Thoracic aorta (tissue), 2 donors: Measurements from ENCODE around the gene CRYGC. TPM values are rescaled to one million over a fixed set of nuclear protein-coding genes. Genes with fewer than 3 reads are reported as not detected.

Source experiments
- ATAC-seq: fragments of 150-250 bp; one replicate; pipeline ENCODE4 v1.8.0; 2017; ENCODE audit warnings: low read depth; ENCODE audit not compliant: insufficient number of reproducible peaks, low FRiP score
- DNase-seq: peaks from one replicate; pipeline ENCODE4 v3.0.0-alpha.2; 2020; ENCODE audit warnings: low spot score
- H3K27ac ChIP-seq, 2 donors: fragments of 200-600 bp; sonication (generic); 1 replicate in 1 of 2; 2 replicates in 1 of 2; pipeline ENCODE4 v1.5.1; 2016; ENCODE audit warnings: mild to moderate bottlenecking in 2 of 2, moderate library complexity in 2 of 2
- H3K27me3 ChIP-seq: fragments of 200-600 bp; sonication (generic); replicated peaks from 2 replicates; pipeline ENCODE4 v1.6.0; 2016; ENCODE audit warnings: mild to moderate bottlenecking; ENCODE audit not compliant: insufficient read depth
- H3K36me3 ChIP-seq: fragments of 200-600 bp; sonication (generic); one replicate; pipeline ENCODE4 v1.5.1; 2016
- H3K4me1 ChIP-seq, 2 donors: fragments of 200-600 bp; sonication (generic); 1 replicate in 1 of 2; 2 replicates in 1 of 2; pipeline versions ENCODE4 v1.5.1 to v1.6.0; 2016; ENCODE audit warnings: low read depth in 2 of 2, mild to moderate bottlenecking in 1 of 2; ENCODE audit not compliant: control insufficient read depth in 1 of 2
- H3K4me3 ChIP-seq: fragments of 200-600 bp; sonication (generic); 2 replicates; pipeline ENCODE4 v1.5.1; 2016; ENCODE audit warnings: mild to moderate bottlenecking
- H3K9me3 ChIP-seq: fragments of 200-600 bp; sonication (generic); 2 replicates; pipeline ENCODE4 v1.5.1; 2016
- total RNA-seq, 2 donors: library from RNA; depleted of rRNA; stranded (reverse); fragments of >200 nt; gene quantifications; one replicate each; pipeline versions ENCODE4 v1.1.0 to v1.2.3, GENCODE V29; 2016
- TF ChIP-seq, protein P1 (sequence below): fragments of 200-600 bp; sonication (generic); IDR thresholded peaks from one replicate; pipeline ENCODE4 v1.5.1; 2019; ENCODE audit warnings: antibody characterized with exemption

CRYGC gene
- total RNA-seq, 2 donors from 2014 or later, result not detected

DNA sequence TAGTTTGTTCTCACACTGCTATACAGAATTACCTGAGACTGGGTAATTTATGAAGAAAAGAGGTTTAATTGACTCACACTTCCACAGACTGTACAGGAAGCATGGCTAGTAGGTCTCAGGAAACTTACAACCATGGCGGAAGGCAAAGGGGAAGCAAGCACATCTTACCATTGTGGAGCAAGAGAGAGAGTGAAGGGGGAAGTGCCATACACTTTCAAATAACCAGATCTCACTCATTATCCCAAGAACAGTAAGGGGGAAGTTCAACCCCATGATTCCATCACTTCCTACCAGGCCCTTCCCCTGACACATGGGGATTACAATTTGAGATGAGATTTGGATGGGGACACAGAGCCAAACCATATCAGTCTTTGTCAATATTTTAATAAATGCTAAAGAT lies 21.3 kb upstream of the CRYGC start:
- H3K4me3 ChIP-seq, result no peak overlapping the region
- no peaks in the 10 kb centered on the region for H3K9me3 ChIP-seq
- H3K36me3 ChIP-seq, result no peaks in the 10 kb centered on the region
- TF ChIP-seq, protein P1, sequence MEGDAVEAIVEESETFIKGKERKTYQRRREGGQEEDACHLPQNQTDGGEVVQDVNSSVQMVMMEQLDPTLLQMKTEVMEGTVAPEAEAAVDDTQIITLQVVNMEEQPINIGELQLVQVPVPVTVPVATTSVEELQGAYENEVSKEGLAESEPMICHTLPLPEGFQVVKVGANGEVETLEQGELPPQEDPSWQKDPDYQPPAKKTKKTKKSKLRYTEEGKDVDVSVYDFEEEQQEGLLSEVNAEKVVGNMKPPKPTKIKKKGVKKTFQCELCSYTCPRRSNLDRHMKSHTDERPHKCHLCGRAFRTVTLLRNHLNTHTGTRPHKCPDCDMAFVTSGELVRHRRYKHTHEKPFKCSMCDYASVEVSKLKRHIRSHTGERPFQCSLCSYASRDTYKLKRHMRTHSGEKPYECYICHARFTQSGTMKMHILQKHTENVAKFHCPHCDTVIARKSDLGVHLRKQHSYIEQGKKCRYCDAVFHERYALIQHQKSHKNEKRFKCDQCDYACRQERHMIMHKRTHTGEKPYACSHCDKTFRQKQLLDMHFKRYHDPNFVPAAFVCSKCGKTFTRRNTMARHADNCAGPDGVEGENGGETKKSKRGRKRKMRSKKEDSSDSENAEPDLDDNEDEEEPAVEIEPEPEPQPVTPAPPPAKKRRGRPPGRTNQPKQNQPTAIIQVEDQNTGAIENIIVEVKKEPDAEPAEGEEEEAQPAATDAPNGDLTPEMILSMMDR, result no peak
- no peak overlapping the region for H3K27ac ChIP-seq
- DNase-seq, result no peak
- H3K4me1 ChIP-seq, result no peaks in the 10 kb centered on the region
- no peak for ATAC-seq
- H3K27me3 ChIP-seq, result no peaks in the 10 kb centered on the region

DNA sequence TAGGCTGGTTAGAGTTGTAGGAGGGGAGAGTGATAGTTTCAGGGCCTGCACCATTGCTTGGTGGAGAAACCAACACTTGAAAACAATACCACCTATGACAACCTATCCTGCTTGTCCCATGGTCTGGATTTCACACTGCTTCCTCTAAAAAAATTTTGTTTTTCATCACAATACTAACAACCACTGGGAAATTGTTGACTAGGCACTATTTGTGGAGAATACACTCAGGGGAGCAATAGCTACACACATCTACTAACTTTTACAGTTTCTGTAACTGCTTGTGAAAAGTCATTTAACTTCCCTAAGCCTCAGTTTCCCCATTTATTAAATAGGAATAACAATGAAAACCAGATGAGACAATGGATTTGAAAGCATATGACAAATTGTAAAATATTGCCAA lies 20.5 kb upstream of the CRYGC start:
- H3K9me3 ChIP-seq, result no peaks in the 10 kb centered on the region
- ATAC-seq, result no peak

DNA sequence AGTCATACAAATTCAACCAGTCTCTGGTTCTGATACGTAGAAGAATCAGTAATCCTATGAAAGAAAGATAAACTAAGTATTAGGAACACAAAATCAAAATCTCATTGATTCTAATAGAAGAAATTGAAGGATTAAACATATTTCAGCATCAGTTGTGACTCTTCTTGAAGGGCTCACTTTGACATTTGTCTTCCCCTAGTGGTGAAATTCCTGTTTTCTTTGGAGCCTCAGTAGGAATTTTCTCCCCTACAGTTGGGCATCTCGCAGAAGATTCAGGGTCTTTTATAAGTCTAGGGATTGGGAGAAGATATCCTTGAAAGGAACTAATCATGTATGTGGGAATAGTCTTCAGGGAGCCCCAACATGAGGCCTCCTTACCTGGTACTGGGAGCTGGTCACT lies 19.2 kb upstream of the CRYGC start:
- Histone ChIP-seq H3K27me3 (no peaks in the 10 kb centered on the region), H3K9me3 (no peaks in the 10 kb centered on the region), H3K4me3 (no peak overlapping the region), H3K4me1 (no peaks in the 10 kb centered on the region), H3K27ac (no peak overlapping the region), H3K36me3 (no peaks in the 10 kb centered on the region)
- no peak for DNase-seq
- TF ChIP-seq, protein P1, result no peak
- no peak for ATAC-seq

More for the DNA sequence above, 20.5 kb upstream of the CRYGC start:
- no peak overlapping the region for H3K4me3 ChIP-seq
- no peaks in the 10 kb centered on the region for H3K27me3 ChIP-seq
- no peaks in the 10 kb centered on the region for H3K36me3 ChIP-seq
- H3K27ac ChIP-seq, result no peak overlapping the region
- no peak for DNase-seq
- TF ChIP-seq, protein P1, result no peak
- no peaks in the 10 kb centered on the region for H3K4me1 ChIP-seq

DNA sequence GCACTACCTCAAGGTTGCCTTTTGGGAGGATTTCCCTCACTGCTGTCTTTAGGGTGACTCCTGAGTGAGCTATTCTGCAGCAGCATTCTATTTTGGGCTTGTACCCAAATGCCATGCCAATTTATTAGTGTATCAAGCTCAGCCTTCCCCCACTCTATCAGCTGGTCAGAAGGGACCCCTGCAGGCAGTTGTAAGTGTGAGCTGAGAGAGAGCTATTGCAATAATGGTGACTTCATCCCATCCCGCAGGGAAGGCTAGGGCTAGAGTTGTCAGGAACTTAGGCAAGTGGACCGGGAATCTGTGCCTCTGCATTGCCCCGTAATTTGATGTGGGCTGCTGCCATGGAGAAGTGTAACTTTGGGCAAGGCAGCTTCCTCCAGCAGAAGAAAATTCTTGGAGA lies 18.1 kb upstream of the CRYGC start:
- Histone ChIP-seq H3K9me3 (no peaks in the 10 kb centered on the region), H3K27ac (no peak overlapping the region), H3K4me3 (no peak overlapping the region), H3K36me3 (no peaks in the 10 kb centered on the region), H3K4me1 (no peaks in the 10 kb centered on the region), H3K27me3 (no peaks in the 10 kb centered on the region)
- ATAC-seq (no peak), DNase-seq (no peak)
- TF ChIP-seq, protein P1, result no peak

DNA sequence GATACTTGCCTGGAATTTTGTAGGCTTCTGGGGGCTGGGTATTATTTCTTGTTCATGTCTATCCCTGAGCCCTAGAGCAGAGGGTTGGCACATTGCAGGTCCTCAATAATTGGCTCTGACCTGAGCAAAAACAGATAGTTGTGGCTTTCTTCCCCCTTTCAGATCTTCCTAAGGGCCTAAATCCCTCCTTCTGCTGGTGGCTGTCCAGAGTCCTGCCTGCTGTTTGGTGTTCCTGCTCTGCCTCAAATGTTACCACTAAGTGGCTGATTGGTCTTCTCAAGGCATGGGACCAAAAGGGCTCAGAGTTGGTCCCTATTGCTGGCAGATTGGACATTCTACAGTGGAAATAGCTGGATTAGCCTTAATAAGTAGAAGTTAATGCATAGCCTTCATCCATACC lies 17.4 kb upstream of the CRYGC start:
- H3K4me3 ChIP-seq, result no peak overlapping the region
- no peaks in the 10 kb centered on the region for H3K27me3 ChIP-seq
- H3K36me3 ChIP-seq, result no peaks in the 10 kb centered on the region
- no peaks in the 10 kb centered on the region for H3K9me3 ChIP-seq
- H3K4me1 ChIP-seq, result no peaks in the 10 kb centered on the region
- no peak for ATAC-seq
- no peak overlapping the region for H3K27ac ChIP-seq
- DNase-seq, result no peak
- TF ChIP-seq, protein P1, result no peak
